HG03025 (cell line): ENCODE measurements around the gene ZNF273.
"Not testable (repeated sequence)": the region's sequence is repeated elsewhere in the genome, so short reads cannot be mapped to it uniquely, and the experiment has no call there.

Experiments used
- ATAC-seq: cut with Tn5 transposase; IDR thresholded peaks from one replicate; pipeline ENCODE4 v1.9.1; 2021; ENCODE audit warnings: mild to moderate bottlenecking, moderate library complexity; ENCODE audit not compliant: unreplicated experiment, low FRiP score

The ZNF273 gene

DNA sequence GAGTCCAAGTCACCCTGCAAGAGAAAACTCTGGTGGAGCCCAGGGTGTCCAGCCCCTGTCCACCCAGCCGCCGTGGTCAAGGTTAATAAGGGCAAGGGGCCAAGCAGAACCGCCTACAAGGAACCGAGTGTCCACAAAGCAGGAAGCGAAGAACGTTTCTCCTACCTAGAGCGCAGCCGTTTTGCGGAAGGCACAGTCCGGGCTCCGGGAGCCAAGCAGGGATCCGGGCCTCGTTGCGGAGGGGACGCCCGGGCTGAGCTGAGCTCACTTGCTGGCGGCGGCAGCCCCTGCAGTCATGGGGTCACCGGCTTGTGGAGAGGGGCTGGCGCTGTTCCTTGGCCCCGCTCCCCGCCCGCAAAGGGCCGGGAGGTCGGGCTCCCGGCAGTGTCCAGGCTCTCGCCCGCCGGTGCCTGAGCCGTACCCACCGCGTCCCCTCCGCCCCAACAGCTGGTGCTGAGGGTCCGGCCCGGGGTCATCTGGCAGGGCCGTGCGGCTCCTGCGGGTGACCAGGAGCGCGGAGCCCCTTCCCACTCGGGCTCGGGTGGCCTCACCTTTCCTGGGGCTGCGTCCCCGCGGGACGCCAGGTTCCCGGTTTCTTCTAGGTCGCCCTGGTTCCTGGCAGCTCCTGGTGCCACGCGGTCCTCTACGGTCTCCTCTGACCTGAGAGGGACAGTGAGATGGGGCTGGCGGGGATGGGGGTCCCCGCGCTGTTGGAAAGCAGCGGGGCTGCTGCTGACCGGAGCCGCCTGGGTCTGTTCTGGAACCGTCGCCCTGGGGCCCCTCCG, 14.0 kb upstream of the ZNF273 start:
- ATAC-seq, result no peak

DNA sequence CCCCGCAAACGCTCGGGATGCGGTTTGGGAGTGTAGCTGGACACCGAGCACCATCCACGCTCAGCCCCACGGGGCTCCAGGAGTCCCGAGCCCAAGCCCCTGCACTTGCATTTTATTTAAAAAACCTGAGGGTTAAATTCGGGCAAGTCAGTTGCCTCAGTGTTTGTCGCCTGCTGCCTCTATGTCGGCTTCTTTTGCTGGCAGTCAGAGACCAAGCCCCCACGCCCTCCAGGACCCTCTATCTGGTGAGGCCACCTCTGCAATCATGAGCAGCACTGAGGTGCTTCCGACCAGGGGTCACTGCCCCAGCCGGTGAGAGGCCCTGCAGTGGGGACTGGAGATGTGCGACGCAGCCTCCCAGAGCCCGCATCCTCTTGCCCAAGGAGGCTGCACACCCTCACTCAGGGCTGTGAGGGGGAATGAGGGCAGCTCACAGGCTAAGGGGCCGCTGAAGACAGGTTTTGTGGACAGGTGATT, 13.3 kb upstream of the ZNF273 start:
- ATAC-seq, result no peak

DNA sequence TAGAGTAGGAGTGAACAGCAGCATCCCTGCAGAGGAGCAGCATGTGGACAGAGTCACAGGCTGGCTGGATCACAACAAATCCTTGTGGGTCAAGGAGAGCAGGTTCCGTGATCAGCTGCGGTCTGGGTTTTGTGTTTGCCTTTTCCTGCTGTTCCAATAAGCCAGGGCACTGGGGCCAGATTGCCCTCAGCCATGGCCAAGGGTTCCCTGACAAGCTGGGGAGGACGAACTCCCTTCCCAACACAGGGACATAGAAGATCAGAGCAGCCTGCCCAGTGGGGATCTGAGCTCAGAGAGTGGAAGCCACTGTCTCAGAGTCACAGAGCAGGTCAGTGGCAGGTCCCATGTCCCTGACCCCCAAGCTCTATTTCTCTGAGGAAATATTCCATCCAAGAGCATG, 12.8 kb upstream of the ZNF273 start:
- not testable (repeated sequence) for ATAC-seq

DNA sequence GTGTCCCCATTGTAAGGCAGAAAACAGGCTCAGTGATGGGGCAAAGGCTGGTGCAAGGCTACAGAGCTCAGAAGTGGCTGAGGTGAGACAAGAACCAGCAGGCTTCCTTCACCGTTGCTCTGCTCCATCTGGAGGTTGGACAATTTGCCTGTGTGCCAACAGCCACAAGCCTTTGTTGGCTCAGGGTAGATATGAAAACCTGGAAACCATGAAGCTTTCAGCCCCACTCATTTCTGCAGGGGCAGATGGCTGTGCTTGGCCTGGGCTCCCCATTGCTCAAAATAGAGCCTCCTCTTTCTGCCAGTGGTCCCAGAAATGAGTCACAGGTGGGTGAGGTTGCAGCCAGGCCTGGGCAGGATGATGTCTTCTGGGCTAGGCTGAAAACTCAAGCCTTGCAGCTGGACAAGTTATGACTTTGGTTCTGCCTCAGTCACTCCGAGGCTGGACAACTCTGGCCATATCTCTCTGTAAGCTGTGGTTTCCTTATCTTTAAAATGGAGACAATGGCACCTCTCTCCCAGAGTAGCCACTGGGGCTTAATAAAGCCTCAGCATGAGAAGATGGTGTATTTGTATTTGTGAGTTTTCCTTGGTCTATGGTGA, 12.2 kb upstream of the ZNF273 start:
- no peak for ATAC-seq

DNA sequence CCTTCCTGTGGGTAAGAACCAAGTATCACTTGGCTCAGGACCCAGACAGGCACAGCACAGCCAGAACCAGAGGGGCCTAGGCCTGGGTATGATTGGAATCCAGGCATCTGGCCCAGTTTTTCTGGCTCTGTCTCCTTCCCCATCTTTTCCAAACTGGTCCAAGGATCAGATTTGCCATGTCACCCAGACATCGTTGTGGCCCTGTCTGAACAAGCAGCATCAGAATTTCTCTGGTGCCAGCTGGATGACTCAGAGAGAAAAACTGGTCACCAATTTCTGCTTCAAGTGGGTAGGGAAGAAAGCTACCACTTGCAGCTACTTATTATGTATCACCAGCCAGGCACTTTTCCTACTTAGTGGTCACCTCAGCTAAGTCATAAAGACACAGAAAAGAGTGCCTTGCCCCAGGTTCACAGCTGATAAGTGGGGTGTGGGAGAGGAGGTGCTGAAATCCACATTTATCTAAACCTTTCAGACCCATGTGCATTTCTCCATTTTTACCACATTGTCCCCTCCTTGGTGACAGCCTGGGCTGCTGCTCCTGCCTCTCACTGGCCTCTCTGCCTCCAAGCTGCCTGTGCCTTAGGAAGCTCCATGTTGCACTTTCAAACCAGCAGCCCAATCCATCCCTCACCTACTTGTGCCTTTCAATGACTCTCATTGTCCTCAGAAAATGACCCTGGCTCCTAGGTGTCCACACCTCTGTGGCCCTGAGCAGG, 11.6 kb upstream of the ZNF273 start:
- ATAC-seq, result not testable (repeated sequence)

DNA sequence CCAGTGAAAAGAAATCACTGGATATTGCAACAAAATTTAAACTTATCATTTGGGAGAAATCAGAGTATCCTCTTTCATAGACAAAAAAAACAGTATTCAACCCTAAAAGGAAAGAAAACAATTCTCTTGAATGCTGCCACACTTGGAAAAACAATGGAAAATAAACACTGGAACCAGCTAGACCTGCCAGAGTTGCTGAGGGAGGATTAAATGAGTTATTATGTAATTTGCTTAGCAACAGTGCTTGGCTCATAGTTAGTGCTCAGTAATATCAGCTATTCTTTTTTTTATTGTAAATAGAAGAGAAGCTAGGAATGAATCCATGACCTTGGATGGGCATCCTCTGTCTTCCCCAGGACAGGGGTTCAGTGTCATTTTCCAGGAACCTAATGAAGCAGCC, 11.0 kb upstream of the ZNF273 start:
- ATAC-seq, result no peak

DNA sequence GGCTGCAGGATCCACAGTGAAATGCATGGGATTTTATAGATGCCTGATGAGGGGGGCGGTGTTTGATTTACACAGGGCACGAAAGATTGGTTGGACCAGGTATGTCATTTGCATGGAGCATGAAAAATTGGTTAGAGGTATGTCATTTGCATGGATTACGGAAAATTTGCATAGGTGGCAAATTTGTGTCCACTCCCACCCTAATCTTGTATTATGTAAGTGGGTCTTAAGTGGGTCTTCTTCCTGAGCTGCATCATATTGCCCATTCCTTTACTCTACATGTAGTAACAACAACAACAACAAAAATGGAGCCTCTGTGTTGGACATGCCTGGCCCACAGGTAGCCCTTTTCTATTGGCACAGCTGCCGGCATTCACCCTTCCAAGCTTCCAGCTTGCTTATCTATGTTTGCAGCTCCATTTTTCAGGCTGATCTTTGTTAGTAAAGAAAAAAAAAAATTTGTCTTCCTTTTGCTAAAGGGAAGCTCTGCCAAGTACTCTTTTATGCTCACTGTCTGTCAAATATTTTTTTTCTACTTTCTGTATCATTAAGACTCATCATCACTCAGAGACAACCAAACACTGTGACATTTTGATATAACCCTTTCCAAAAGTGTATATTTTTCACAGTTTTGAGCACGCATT, 10.3 kb upstream of the ZNF273 start:
- no peak for ATAC-seq

DNA sequence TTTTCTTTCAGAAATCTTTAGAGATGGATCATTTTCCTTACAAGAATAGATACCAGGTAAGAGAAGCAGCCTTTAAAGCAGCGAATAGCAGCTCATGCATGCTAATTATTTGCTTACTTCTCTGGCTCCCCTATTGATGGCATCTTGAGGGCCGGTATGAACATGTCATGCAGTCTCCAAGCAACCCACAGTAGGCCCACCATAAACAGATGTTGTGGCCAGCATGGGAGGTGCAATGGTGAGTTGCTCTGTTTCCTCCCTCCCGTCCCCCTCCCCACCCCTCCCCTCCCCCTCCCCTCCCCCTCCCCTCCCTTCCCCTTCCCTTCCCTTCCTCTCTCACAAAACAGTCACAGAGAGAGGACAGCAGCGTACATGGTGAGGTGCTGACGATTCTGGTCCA, 9.7 kb upstream of the ZNF273 start:
- ATAC-seq, result no peak

DNA sequence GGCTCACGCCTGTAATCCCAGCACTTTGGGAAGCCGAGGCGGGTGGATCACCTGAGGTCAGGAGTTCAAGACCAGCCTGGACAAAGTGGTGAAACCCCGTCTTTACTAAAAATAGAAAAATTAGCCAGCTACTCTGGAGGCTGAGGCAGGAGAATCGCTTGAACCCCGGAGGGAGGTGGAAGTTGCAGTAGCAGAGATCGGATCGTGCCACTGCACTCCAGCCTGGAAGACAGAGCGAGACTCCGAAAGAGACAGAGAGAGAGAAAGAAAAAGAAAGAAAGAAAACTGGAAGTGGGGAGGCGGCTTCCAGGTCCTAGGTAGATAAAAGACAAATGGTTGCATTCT, 640 bp upstream of the ZNF273 start:
- ATAC-seq, result not testable (repeated sequence)

DNA sequence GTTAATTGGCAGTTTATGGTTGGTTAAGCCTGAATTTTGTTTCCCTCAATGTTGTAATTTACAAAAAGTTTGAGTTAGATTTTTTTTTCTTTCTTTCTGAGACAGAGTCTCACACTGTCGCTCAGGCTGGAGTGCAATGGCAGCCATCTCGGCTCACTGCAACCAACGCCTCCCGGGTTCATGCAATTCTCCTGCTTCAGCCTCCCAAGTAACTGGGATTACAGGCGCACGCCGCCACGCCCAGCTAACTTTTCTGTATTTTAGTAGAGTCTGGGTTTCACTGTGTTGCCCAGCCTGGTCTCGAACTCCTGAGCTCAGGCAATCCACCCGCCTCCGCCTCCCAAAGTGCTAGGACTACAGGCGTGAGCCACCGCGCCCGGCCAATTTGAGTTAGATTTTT, 935 bp downstream of the ZNF273 start:
- no peak for ATAC-seq

DNA sequence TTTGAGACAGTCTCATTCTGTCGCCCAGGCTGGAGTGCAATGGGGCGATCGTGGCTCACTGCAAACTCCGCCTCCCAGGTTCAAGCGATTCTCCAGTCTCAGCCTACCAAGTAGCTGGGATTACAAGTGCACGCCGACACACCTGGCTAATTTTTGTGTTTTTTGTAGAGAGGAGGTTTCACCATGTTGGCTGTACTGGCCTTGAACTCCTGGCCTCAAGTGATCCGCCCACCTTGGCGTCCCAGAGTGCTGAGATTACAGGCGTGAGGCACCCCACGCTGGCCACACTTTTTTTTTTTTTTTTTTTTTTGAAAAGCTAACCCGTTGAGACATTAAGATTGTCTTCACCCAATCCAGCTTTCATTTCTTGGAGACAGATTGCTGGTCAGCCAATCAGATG, 2.1 kb downstream of the ZNF273 start:
- no peak for ATAC-seq

DNA sequence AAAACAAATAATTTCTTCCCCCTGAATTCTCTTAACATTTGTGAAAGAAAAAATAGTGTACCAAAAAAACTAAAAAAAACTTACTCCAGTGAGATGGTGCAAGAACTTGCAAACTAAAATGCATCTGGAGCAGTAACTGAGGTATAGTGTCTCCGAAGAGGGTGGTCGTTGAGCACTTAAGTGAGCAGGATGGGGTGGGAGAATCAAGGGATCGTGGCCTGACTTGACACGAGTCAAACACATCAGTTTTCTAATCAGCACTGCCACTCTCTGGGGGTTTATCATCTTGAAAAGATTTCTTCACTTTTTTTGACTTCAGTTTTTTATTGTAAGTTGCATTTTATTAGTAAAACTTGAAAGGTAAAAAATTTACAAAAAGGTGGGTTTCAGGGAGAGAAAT, 2.5 kb downstream of the ZNF273 start:
- ATAC-seq, result no peak

DNA sequence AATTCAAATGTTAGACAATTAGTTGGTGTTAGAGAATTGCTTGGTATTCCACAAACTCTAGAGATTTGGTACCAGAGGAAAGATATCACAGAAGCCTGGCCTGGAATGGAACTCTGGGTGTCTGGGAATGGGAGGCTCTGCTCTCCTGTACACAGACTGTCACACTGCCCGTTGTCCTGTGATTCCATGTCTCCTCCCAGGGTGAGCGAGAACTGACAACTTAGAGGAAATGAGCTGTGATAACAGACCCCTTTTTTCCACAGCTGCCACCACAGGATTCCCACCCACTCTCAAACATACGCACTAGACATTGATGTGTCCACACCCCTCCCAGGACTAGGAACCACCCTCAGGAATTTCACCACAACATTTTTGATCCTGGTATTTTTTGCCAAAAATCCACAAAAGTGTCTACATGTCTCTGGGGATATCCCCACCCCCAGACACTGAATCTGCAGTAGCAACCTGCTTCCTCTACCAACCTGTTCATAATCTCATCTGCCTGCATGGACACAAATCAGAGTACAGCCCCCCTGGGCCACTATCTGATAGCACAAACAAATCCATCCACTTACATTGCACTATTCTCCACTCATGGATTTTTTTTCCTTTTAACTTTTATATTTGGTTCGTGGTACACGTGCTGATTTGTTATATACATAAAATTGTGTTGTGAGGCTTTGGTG, 4.7 kb downstream of the ZNF273 start:
- no peak for ATAC-seq

DNA sequence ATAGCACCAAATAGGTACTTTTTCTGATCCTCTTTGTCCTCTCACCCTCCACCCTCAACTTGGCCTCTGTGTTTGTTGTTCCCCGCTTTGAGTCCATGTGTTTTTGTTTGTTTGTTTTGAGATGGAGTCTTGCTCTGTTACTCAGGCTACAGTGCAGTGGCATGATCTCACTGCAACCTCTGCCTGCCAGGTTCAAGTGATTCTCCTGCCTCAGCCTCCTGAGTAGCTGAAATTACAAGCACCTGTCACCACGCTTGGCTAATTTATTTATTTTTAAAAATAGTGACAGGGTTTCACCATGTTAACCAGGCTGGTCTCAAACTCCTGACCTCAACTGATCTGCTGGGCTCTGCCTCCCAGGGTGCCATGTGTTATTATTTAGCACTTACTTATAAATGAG, 5.3 kb downstream of the ZNF273 start:
- no peak for ATAC-seq

DNA sequence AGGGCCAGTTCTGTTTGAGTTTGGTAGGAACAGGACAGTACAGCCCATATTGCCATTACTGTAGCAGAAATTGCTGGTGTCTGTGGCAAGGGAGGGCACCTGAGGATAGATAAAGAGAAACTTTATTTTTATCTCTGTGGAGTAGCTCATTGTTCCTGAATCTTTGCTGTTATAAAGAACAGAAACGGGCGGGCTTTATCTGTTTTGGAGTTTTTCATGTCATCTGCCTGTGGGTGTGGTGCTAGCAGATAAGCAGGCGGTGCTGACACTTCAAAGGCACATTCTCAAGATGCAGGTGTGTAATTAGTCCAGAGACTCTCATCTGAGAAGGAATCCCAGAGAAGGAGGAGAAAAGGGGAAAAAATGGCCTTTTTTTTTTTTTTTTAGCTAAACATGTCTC, 11.5 kb downstream of the ZNF273 start:
- no peak for ATAC-seq

DNA sequence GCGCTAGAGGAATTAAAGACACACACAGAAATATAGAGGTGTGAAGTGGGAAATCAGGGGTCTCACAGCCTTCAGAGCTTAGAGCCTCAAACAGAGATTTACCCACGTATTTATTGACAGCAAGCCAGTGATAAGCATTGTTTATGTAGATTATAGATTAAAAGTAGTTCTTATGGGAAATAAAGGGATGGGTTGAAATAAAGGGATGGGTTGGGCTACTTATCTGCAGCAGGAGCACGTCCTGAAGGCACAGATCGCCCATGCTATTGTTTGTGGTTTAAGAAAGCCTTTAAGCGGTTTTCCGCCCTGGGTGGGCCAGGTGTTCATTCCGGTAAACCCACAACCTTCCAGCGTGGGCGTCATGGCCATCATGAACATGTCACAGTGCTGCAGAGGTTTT, 12.2 kb downstream of the ZNF273 start:
- not testable (repeated sequence) for ATAC-seq

DNA sequence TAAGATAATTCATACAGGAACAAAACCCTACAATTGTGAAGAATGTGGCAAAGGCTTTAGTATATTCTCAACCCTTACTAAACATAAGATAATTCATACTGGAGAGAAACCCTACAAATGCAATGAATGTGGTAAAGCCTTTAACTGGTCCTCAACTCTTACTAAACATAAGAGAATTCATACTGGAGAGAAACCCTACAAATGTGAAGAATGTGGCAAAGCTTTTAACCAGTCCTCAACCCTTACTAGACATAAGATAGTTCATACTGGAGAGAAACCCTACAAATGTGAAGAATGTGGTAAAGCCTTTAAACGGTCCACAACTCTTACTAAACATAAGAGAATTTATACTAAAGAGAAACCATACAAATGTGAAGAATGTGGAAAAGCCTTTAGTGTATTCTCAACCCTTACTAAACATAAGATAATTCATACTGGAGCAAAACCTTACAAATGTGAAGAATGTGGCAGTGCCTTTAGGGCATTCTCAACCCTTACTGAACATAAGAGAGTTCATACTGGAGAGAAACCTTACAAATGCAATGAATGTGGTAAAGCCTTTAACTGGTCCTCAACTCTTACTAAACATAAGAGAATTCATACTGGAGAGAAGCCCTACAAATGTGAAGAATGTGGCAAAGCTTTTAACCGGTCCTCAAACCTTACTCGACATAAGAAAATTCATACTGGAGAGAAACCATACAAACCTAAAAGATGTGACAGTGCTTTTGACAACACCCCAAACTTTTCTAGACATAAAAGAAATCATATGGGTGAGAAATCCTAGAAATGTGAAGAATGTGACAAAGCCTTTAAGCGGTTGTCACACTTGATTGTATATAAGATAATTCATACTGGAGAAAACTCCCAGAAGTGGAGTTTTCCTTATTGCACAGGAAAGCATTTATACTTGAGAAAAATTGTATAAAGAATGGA, 25.4 kb downstream of the ZNF273 start:
- not testable (repeated sequence) for ATAC-seq

DNA sequence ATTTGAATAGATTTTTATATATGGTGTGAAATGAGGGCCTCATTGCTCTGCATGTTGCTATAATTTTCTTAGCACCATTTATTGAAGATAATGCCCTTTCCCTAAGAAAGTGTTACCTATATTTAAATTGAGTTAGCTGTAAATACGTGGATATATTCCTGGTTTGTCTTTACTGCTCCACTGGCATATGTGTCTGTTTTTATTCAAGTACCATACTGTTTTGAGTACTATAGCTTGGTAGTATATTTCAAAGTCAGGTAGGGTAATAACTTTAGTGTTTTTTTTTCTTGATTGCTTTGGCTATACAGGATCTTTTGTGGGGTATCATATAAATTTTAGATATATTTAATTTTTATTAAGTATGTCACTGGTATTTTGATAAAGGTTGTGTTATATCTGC, 31.4 kb downstream of the ZNF273 start:
- ATAC-seq, result no peak

DNA sequence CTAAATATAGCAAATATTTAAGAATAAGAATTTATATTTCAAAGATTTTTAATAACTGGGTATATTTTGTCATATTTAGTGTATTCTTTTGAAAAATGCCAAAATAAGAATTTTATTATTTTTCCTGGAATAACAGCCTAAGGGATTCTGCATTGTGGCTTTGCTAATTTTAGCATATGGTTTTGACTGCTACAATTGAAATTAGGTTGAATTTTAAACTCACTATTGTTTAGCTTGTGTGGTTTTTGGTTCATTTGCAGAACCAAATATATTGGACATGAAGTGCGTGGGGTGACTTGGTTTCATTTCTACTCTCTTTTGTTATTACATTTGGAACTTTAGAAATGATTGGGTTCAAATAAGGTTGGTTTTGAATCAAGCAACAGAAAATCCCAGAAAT, 35.5 kb downstream of the ZNF273 start:
- no peak for ATAC-seq

DNA sequence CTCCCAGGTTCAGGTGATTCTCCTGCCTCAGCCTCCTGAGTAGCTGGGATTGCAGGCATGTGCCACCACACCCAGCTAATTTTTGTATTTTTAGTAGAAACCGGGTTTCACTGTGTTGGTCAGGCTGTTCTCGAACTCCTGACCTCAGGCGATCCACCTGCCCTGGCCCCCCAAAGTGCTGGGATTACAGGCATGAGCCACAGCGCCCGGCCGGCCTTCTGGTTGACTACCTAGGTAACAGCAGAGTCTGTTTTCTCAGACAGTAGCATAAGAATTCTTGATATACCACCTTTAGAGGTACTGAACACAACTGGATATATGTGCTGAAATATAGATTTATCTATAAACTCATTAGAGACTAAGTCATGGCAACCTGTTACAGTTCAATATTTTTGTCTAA, 36.9 kb downstream of the ZNF273 start:
- ATAC-seq, result not testable (repeated sequence)
